WTC11 (cell line): ENCODE measurements around the gene CEACAM4.

Experiments
- ATF1 ChIP-seq: sonication (generic); formaldehyde crosslinking; IDR thresholded peaks from 2 replicates; pipeline ENCODE4 v1.8.1; 2023; ENCODE audit warnings: mild to moderate bottlenecking, moderate library complexity, missing genetic modification reagents
- CREB1 ChIP-seq: sonication (generic); formaldehyde crosslinking; IDR thresholded peaks from 2 replicates; pipeline ENCODE4 v1.8.0; 2023; ENCODE audit warnings: mild to moderate bottlenecking, missing genetic modification reagents
- ESRRA ChIP-seq: sonication (generic); formaldehyde crosslinking; IDR thresholded peaks from 2 replicates; pipeline ENCODE4 v1.8.1; 2022; ENCODE audit warnings: mild to moderate bottlenecking, missing genetic modification reagents, borderline replicate concordance
- GABPB1 ChIP-seq: sonication (generic); formaldehyde crosslinking; IDR thresholded peaks from 2 replicates; pipeline ENCODE4 v1.8.1; 2023; ENCODE audit warnings: mild to moderate bottlenecking, missing genetic modification reagents
- NFYB ChIP-seq: sonication (generic); formaldehyde crosslinking; conservative IDR thresholded peaks from 2 replicates; pipeline ENCODE4 v1.8.0; 2022; ENCODE audit warnings: low read depth, missing genetic modification reagents
- NR1H2 ChIP-seq: sonication (generic); formaldehyde crosslinking; IDR thresholded peaks from 2 replicates; pipeline ENCODE4 v1.9.0; 2021; ENCODE audit warnings: mild to moderate bottlenecking, moderate library complexity, missing genetic modification reagents
- ZNF232 ChIP-seq: sonication (generic); formaldehyde crosslinking; IDR thresholded peaks from 2 replicates; pipeline ENCODE4 v1.8.0; 2022; ENCODE audit warnings: mild to moderate bottlenecking, missing genetic modification reagents
- TF ChIP-seq, protein P1 (sequence below): fragments of 200-600 bp; IDR thresholded peaks from 2 replicates; pipeline ENCODE4 v1.8.0; 2022; ENCODE audit warnings: antibody characterized with exemption
- TF ChIP-seq, protein P2 (sequence below): fragments of 250-450 bp; sonication (Bioruptor Pico); IDR thresholded peaks from 2 replicates; pipeline ENCODE4 v1.8.0; 2021; ENCODE audit warnings: mild to moderate bottlenecking
- TF ChIP-seq, protein P3 (sequence below): sonication (generic); formaldehyde crosslinking; IDR thresholded peaks from 2 replicates; pipeline ENCODE4 v1.8.0; 2022; ENCODE audit warnings: mild to moderate bottlenecking, missing genetic modification reagents
- TF ChIP-seq, protein P4 (sequence below): fragments of 250-450 bp; sonication (Bioruptor Pico); IDR thresholded peaks from 2 replicates; pipeline ENCODE4 v1.9.0; 2021; ENCODE audit warnings: mild to moderate bottlenecking

DNA sequence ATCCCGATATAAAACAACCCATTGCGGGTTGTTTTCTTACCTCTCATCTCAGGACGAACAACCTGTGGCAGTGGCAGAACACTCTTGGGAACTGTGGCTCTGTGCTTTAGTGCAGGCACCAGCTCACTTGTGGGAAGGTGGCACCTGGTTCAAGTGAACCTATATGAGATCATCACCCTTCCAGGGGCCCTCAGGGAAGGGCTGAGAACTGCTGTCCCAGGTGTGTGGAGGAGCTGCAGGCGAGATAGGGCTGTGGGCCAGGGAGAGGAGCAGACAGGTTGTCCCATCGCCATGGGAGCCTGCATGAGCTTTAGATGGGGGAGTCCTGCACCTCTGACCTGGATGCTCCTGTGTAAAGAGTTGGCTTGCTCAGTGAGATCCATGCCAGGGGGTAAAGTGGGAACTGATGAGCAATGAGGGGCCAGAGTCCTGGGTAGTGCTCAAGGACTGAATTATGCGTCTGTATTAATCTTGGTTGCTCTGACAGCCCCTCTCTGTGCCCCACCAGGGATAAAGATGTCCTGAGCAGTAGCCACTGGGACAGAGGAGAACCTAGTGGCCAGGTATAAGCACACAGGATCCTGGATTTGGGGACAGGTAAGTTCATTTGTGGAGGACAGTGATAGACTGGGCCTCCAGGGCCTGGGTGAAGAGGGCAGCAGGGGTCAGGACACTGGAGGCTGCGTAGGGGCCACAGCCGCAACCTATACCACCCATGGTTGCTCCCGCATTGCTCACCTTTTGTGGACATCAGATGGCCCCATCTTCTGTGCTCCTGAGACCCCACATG, 8.7 kb downstream of the CEACAM4 start:
- TF ChIP-seq, protein P1, sequence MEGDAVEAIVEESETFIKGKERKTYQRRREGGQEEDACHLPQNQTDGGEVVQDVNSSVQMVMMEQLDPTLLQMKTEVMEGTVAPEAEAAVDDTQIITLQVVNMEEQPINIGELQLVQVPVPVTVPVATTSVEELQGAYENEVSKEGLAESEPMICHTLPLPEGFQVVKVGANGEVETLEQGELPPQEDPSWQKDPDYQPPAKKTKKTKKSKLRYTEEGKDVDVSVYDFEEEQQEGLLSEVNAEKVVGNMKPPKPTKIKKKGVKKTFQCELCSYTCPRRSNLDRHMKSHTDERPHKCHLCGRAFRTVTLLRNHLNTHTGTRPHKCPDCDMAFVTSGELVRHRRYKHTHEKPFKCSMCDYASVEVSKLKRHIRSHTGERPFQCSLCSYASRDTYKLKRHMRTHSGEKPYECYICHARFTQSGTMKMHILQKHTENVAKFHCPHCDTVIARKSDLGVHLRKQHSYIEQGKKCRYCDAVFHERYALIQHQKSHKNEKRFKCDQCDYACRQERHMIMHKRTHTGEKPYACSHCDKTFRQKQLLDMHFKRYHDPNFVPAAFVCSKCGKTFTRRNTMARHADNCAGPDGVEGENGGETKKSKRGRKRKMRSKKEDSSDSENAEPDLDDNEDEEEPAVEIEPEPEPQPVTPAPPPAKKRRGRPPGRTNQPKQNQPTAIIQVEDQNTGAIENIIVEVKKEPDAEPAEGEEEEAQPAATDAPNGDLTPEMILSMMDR: no peak
- TF ChIP-seq, protein P2, sequence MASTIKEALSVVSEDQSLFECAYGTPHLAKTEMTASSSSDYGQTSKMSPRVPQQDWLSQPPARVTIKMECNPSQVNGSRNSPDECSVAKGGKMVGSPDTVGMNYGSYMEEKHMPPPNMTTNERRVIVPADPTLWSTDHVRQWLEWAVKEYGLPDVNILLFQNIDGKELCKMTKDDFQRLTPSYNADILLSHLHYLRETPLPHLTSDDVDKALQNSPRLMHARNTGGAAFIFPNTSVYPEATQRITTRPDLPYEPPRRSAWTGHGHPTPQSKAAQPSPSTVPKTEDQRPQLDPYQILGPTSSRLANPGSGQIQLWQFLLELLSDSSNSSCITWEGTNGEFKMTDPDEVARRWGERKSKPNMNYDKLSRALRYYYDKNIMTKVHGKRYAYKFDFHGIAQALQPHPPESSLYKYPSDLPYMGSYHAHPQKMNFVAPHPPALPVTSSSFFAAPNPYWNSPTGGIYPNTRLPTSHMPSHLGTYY (CRISPR knock-in tag): no peak
- TF ChIP-seq, protein P3, sequence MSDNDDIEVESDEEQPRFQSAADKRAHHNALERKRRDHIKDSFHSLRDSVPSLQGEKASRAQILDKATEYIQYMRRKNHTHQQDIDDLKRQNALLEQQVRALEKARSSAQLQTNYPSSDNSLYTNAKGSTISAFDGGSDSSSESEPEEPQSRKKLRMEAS: no peak
- TF ChIP-seq GABPB1 (CRISPR knock-in tag) (no peak), NR1H2 (CRISPR knock-in tag) (no peak), ATF1 (CRISPR knock-in tag) (no peak), ZNF232 (no peak), ESRRA (CRISPR knock-in tag) (no peak), CREB1 (CRISPR knock-in tag) (no peak), NFYB (CRISPR knock-in tag) (no peak)
- TF ChIP-seq, protein P4, sequence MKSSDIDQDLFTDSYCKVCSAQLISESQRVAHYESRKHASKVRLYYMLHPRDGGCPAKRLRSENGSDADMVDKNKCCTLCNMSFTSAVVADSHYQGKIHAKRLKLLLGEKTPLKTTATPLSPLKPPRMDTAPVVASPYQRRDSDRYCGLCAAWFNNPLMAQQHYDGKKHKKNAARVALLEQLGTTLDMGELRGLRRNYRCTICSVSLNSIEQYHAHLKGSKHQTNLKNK: no peak
